ENCODE data around the gene JUP.

GRCh38 chr17:41725134-41725533 lies 61.4 kb downstream of the JUP start:
- no peak for TF ChIP-seq CTCF (IDR thresholded peaks at IDR 0.05)
- no peak for TF ChIP-seq EZH2 (IDR thresholded peaks at IDR 0.05)
- no peak for TF ChIP-seq EZH2phosphoT487 (IDR thresholded peaks at IDR 0.05)
